Hepatocyte (in vitro differentiated cells): Measurements from ENCODE around the gene PCBP3. TPM values are rescaled to one million over a fixed set of nuclear protein-coding genes. Genes with fewer than 3 reads are reported as not detected.

ENCODE experiments used
- DNase-seq: peaks from one replicate; pipeline ENCODE4 v3.0.0-alpha.2; 2016; ENCODE audit warnings: low spot score
- H2AFZ ChIP-seq: fragments of 200-600 bp; sonication (generic); 2 replicates; pipeline ENCODE4 v1.6.0; 2016; ENCODE audit warnings: antibody characterized with exemption, mild to moderate bottlenecking
- H3K27ac ChIP-seq: fragments of 200-600 bp; sonication (generic); 2 replicates; pipeline ENCODE4 v1.5.1; 2016; ENCODE audit warnings: mild to moderate bottlenecking
- H3K27me3 ChIP-seq: fragments of 200-600 bp; sonication (generic); 2 replicates; pipeline ENCODE4 v1.6.1; 2016
- H3K36me3 ChIP-seq: fragments of 200-600 bp; sonication (generic); replicated peaks from 2 replicates; pipeline ENCODE4 v1.5.1; 2016; ENCODE audit warnings: low read depth; ENCODE audit not compliant: insufficient read depth
- H3K4me1 ChIP-seq: fragments of 200-600 bp; sonication (generic); 2 replicates; pipeline ENCODE4 v1.5.1; 2016; ENCODE audit warnings: mild to moderate bottlenecking, moderate library complexity; ENCODE audit not compliant: insufficient read depth
- H3K4me2 ChIP-seq: fragments of 200-600 bp; sonication (generic); 2 replicates; pipeline ENCODE4 v1.6.0; 2016
- H3K4me3 ChIP-seq: fragments of 200-600 bp; sonication (generic); 2 replicates; pipeline ENCODE4 v1.5.1; 2016; ENCODE audit warnings: mild to moderate bottlenecking
- H3K79me2 ChIP-seq: fragments of 200-600 bp; sonication (generic); 2 replicates; pipeline ENCODE4 v1.6.0; 2017; ENCODE audit warnings: mild to moderate bottlenecking
- H3K9me2 ChIP-seq: fragments of 200-600 bp; sonication (generic); replicated peaks from 2 replicates; pipeline ENCODE4 v1.6.0; 2017; ENCODE audit warnings: mild to moderate bottlenecking; ENCODE audit not compliant: insufficient read depth
- H3K9me3 ChIP-seq: fragments of 200-600 bp; sonication (generic); 2 replicates; pipeline ENCODE4 v1.5.1; 2016; ENCODE audit warnings: low read depth, mild to moderate bottlenecking
- H4K20me1 ChIP-seq: fragments of 200-600 bp; sonication (generic); 2 replicates; pipeline ENCODE4 v1.6.0; 2016; ENCODE audit warnings: mild to moderate bottlenecking; ENCODE audit not compliant: insufficient read depth, poor library complexity, severe bottlenecking
- EZH2 ChIP-seq: fragments of 200-600 bp; sonication (generic); IDR thresholded peaks from 2 replicates; pipeline ENCODE4 v1.6.1; 2016; ENCODE audit warnings: antibody characterized with exemption, mild to moderate bottlenecking, borderline replicate concordance
- EZH2phosphoT487 ChIP-seq: fragments of 200-600 bp; sonication (generic); IDR thresholded peaks from one replicate; pipeline ENCODE4 v1.6.1; 2018; ENCODE audit warnings: antibody characterized with exemption, mild to moderate bottlenecking, low read depth, moderate library complexity; ENCODE audit not compliant: unreplicated experiment, severe bottlenecking
- WGBS: methylation state at CpG from one replicate; pipeline ENCODE4 v1.1.6; 2016; ENCODE audit warnings: low lambda C conversion rate; ENCODE audit errors: missing lambda C conversion rate; 5-methylcytosine and 5-hydroxymethylcytosine counted together
- polyA plus RNA-seq: library from polyadenylated mRNA; unstranded; fragments of >200 nt; fragmentation: Nextera tagmentation; extraction: Ambion mirVana; gene quantifications from 2 replicates; pipeline ENCODE4 v1.2.1, GENCODE V29; 2016
- total RNA-seq: library from RNA; depleted of rRNA; stranded (reverse); fragments of >200 nt; gene quantifications from 2 replicates; pipeline ENCODE4 v1.2.3, GENCODE V29; 2014
- TF ChIP-seq, protein P1 (sequence below): fragments of 200-600 bp; sonication (generic); IDR thresholded peaks from 2 replicates; pipeline ENCODE4 v1.5.1; 2016; ENCODE audit warnings: antibody characterized with exemption, mild to moderate bottlenecking; ENCODE audit not compliant: poor library complexity

Gene PCBP3
- total and polyA plus RNA-seq, 2 experiments from 2014 or later: 3.1 to 8.8 TPM

GRCh38 chr21:45858180-45858579 is 214.7 kb downstream of the PCBP3 start:
- TF ChIP-seq, protein P1, sequence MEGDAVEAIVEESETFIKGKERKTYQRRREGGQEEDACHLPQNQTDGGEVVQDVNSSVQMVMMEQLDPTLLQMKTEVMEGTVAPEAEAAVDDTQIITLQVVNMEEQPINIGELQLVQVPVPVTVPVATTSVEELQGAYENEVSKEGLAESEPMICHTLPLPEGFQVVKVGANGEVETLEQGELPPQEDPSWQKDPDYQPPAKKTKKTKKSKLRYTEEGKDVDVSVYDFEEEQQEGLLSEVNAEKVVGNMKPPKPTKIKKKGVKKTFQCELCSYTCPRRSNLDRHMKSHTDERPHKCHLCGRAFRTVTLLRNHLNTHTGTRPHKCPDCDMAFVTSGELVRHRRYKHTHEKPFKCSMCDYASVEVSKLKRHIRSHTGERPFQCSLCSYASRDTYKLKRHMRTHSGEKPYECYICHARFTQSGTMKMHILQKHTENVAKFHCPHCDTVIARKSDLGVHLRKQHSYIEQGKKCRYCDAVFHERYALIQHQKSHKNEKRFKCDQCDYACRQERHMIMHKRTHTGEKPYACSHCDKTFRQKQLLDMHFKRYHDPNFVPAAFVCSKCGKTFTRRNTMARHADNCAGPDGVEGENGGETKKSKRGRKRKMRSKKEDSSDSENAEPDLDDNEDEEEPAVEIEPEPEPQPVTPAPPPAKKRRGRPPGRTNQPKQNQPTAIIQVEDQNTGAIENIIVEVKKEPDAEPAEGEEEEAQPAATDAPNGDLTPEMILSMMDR: no peak
- Histone ChIP-seq H3K36me3 (no peaks in the 10 kb centered on the region), H3K9me2 (no peaks in the 10 kb centered on the region)

GRCh38 chr21:45859041-45859761 is 215.7 kb downstream of the PCBP3 start:
- H3K4me3 ChIP-seq: no peak overlapping the region
- H3K79me2 ChIP-seq: no peaks in the 10 kb centered on the region
- no peak overlapping the region for H3K27ac ChIP-seq
- no peaks in the 10 kb centered on the region for H3K9me2 ChIP-seq
- no peak overlapping the region for H3K4me2 ChIP-seq
- no peak overlapping the region for H2AFZ ChIP-seq
- H3K4me1 ChIP-seq: peaks cover 3% of the 10 kb centered on the region
- no peak for TF ChIP-seq EZH2phosphoT487
- no peak for TF ChIP-seq EZH2
- H3K36me3 ChIP-seq: no peaks in the 10 kb centered on the region
- H3K9me3 ChIP-seq: no peaks in the 10 kb centered on the region
- no peaks in the 10 kb centered on the region for H3K27me3 ChIP-seq
- WGBS: 82% methylated on average over 20 of the region's 21 CpGs
- DNase-seq: no peak
- H4K20me1 ChIP-seq: no peaks in the 10 kb centered on the region

More at GRCh38 chr21:45858180-45858579, 214.7 kb downstream of the PCBP3 start:
- H3K27me3 ChIP-seq: no peaks in the 10 kb centered on the region
- H3K4me1 ChIP-seq: peaks cover 3% of the 10 kb centered on the region
- no peaks in the 10 kb centered on the region for H3K79me2 ChIP-seq
- no peaks in the 10 kb centered on the region for H3K9me3 ChIP-seq
- no peak for DNase-seq
- no peak overlapping the region for H3K4me3 ChIP-seq
- H3K27ac ChIP-seq: no peak overlapping the region
- no peaks in the 10 kb centered on the region for H4K20me1 ChIP-seq
- no peak overlapping the region for H3K4me2 ChIP-seq
- WGBS: 84% methylated on average over 12 of the region's 12 CpGs
- H2AFZ ChIP-seq: no peak overlapping the region

DNA sequence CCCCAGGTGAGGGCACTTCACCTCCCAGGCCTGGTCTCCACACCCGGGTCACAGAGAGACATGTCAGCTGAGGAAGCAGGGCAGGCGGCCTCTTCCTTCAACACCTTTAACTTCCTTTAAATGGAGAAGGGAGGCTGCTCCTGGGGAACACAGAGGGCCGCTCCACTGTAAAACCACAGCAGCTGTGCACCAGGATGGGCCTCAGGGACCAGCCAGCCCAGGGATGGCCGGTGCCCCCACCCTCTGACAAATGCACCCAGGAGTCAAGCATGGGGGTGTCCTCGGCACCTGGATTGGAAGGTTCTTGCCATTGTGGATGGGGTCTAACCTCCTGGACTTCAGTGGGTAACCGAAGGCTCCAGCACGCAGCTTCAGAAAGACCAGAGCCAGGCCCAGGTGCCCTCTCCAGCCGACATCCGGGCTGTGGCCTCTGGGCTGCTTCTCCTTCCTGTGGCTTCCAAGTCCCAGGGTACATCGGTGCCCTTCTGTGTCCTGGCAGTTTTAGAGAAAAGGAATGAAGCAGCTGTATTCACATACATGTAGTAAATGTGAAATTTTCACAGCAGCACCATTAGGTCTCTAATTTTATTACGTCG is 216.3 kb downstream of the PCBP3 start:
- H3K4me2 ChIP-seq: no peak overlapping the region
- no peaks in the 10 kb centered on the region for H3K36me3 ChIP-seq
- TF ChIP-seq, protein P1: no peak
- no peak for TF ChIP-seq EZH2phosphoT487
- TF ChIP-seq EZH2: no peak
- H2AFZ ChIP-seq: no peak overlapping the region
- H3K4me3 ChIP-seq: no peak overlapping the region
- H4K20me1 ChIP-seq: no peaks in the 10 kb centered on the region
- peaks cover 1% of the 10 kb centered on the region for H3K4me1 ChIP-seq
- H3K79me2 ChIP-seq: no peaks in the 10 kb centered on the region
- no peaks in the 10 kb centered on the region for H3K9me2 ChIP-seq
- H3K27me3 ChIP-seq: no peaks in the 10 kb centered on the region
- no peaks in the 10 kb centered on the region for H3K9me3 ChIP-seq
- no peak for DNase-seq
- no peak overlapping the region for H3K27ac ChIP-seq
- 98% methylated on average over 12 of the region's 12 CpGs for WGBS

- no peak overlapping the region for H3K4me3 ChIP-seq
- no peak for DNase-seq
- H3K27me3 ChIP-seq: no peaks in the 10 kb centered on the region
- no peak overlapping the region for H3K4me2 ChIP-seq
- no peak overlapping the region for H3K27ac ChIP-seq
- no peaks in the 10 kb centered on the region for H4K20me1 ChIP-seq
- H2AFZ ChIP-seq: no peak overlapping the region
- no peaks in the 10 kb centered on the region for H3K9me3 ChIP-seq
- TF ChIP-seq EZH2: no peak
- TF ChIP-seq, protein P1: no peak
- no peak for TF ChIP-seq EZH2phosphoT487
- WGBS: 94% methylated on average over 21 of the region's 26 CpGs
- H3K4me1 ChIP-seq: no peaks in the 10 kb centered on the region
- no peaks in the 10 kb centered on the region for H3K9me2 ChIP-seq
- H3K79me2 ChIP-seq: no peaks in the 10 kb centered on the region
- no peaks in the 10 kb centered on the region for H3K36me3 ChIP-seq
These were observed 217.1 kb downstream of the PCBP3 start for GRCh38 chr21:45860493-45861155.
